Adrenal gland (tissue), 12 donors: ENCODE data around the gene FBLN1. TPM values are rescaled to one million over a fixed set of nuclear protein-coding genes. Genes with fewer than 3 reads are reported as not detected.

Experiments used
- DNase-seq, 7 donors: peaks; one replicate each; pipeline ENCODE4 v3.0.0-alpha.2; 2019 to 2020
- H3K27ac ChIP-seq, 5 donors: fragments of 200-600 bp; sonication (generic) in 4 of 5; 1 replicate in 3 of 5; 2 replicates in 2 of 5; pipeline versions ENCODE4 v1.5.1 to v1.8.0; 2016 to 2020; ENCODE audit warnings: mild to moderate bottlenecking in 1 of 5
- H3K27me3 ChIP-seq: fragments of 200-600 bp; 2 replicates; pipeline ENCODE4 v1.8.0; 2021
- H3K36me3 ChIP-seq, 2 donors: fragments of 200-600 bp; replicated peaks in 1 of 2; 1 replicate in 1 of 2; 2 replicates in 1 of 2; pipeline versions ENCODE4 v1.5.1 to v1.8.0; 2018 to 2022
- H3K4me1 ChIP-seq, 2 donors: fragments of 200-600 bp; replicated peaks in 1 of 2; 1 replicate in 1 of 2; 2 replicates in 1 of 2; pipeline versions ENCODE4 v1.5.1 to v1.8.0; 2018 to 2021
- H3K4me3 ChIP-seq, 4 donors: fragments of 200-600 bp; sonication (generic) in 3 of 4; one replicate each; pipeline ENCODE4 v1.5.1; 2016 to 2018
- H3K9me3 ChIP-seq, 3 donors: fragments of 200-600 bp; sonication (generic) in 1 of 3; replicated peaks in 1 of 3; 1 replicate in 2 of 3; 2 replicates in 1 of 3; pipeline versions ENCODE4 v1.5.1 to v1.8.0; 2016 to 2021
- POLR2A ChIP-seq, 2 donors: fragments of 450-650 bp; IDR thresholded peaks; one replicate each; pipeline ENCODE4 v1.6.1; 2017; ENCODE audit warnings: antibody characterized with exemption in 2 of 2, mild to moderate bottlenecking in 2 of 2, moderate library complexity in 1 of 2
- WGBS, 4 donors: extraction: QIAGEN DNeasy Blood & Tissue Kit in 2 of 4; methylation state at CpG; one replicate each; pipeline versions ENCODE4 v1.1.5 to v1.1.7; 2013 to 2017; 5-methylcytosine and 5-hydroxymethylcytosine counted together
- intact Hi-C, 2 donors: fragments of 100-400 bp; cut with DNase I; formaldehyde crosslinking; loops; one replicate each; pipeline versions ENCODE4 v1.14.1 to v1.15.0; 2022 to 2023
- polyA plus RNA-seq, 3 donors: library from polyadenylated mRNA; stranded (reverse); fragments of 200-250 nt in 2 of 3; fragments of 350-450 nt in 1 of 3; fragmentation: Illumina TruSeq in 1 of 3; extraction: RNeasy Lipid Tissue Mini Kit (QIAGEN cat#74804) in 1 of 3; gene quantifications; one replicate each; pipeline ENCODE4 v1.2.3, GENCODE V29; 2013 to 2014
- total RNA-seq, 9 donors: library from RNA; depleted of rRNA in 4 of 9; stranded (reverse); fragments of >200 nt in 4 of 9; fragments of 120-200 nt in 1 of 9; fragmentation: NEBNext Ultra II Directional in 1 of 9; extraction: Animal tissue kit (Norgen Biotek cat#: 25700) in 1 of 9; gene quantifications; one replicate each; pipeline versions ENCODE4 v1.1.0 to v1.2.4, GENCODE V29; 2013 to 2023
- TF ChIP-seq, protein P1 (sequence below), 6 experiments: fragments of 450-650 bp in 4 of 6; fragments of 200-600 bp in 2 of 6; sonication (generic) in 1 of 6; IDR thresholded peaks; 1 replicate in 5 of 6; 2 replicates in 1 of 6; pipeline versions ENCODE4 v1.5.1 to v1.8.0; 2016 to 2021; ENCODE audit warnings: antibody characterized with exemption in 6 of 6, mild to moderate bottlenecking in 2 of 6, moderate library complexity in 1 of 6
- donor health status: healthy with polysubstance abuse.
- donor health status: Bipolar disorder and iron deficiency.
- donor health status: DM: yes; HTN: yes; CAD: no.
- donor health status: DM: no; HTN: no; CAD: no.
- donor health status: DM: no; HTN: no; CAD: no.
- donor health status: DM: yes; HTN: yes; CAD: no.

FBLN1 gene
- total and polyA plus RNA-seq, 12 donors, result 13.0 to 387 (median 148) TPM

DNA sequence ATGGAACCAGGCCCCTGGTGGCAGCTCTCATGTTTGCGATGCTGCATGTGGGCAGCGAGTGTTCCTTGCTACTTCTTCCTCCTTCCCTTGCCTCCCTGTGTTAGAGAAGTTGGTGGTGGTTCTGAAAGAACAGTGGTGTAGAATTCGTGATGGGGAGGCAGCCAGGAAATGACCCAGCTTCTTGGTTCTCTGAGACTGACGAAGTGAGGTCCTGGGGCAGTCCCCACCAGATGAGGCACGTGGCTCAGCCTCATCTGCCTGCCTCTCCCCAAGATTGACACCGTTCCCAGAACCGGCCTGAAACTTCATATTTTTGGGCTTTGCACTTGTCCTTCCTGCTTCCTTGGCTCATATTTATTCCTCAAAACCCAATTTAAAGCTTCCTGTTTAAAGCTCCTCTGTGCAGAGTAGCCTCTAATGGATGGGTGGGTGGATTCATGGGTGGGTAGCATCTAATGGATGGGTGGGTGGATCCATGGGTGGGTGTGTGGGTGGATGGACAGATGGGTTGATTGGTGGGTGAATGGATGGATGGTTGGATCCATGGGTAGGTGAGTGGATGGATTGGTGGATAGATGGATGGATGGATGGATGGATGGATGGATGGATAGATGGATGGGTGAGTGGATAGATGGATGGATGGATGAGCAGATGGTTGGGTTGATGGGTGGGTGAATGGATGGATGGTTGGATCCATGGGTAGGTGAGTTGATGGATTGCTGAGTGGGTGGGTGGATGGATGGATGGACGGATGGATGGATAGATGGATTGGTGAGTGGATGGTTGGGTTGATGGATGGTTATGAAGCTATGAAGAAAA lies 91.6 kb downstream of the FBLN1 start:
- H3K9me3 ChIP-seq, result no peaks in the 10 kb centered on the region
- H3K36me3 ChIP-seq, result no peaks in the 10 kb centered on the region
- 73 to 92% (median 75%) methylated on average over 7 to 8 of the region's 8 CpGs for WGBS, 4 donors
- no peaks in the 10 kb centered on the region for H3K4me1 ChIP-seq
- intact Hi-C loops, result no loop called here
- TF ChIP-seq, protein P1, sequence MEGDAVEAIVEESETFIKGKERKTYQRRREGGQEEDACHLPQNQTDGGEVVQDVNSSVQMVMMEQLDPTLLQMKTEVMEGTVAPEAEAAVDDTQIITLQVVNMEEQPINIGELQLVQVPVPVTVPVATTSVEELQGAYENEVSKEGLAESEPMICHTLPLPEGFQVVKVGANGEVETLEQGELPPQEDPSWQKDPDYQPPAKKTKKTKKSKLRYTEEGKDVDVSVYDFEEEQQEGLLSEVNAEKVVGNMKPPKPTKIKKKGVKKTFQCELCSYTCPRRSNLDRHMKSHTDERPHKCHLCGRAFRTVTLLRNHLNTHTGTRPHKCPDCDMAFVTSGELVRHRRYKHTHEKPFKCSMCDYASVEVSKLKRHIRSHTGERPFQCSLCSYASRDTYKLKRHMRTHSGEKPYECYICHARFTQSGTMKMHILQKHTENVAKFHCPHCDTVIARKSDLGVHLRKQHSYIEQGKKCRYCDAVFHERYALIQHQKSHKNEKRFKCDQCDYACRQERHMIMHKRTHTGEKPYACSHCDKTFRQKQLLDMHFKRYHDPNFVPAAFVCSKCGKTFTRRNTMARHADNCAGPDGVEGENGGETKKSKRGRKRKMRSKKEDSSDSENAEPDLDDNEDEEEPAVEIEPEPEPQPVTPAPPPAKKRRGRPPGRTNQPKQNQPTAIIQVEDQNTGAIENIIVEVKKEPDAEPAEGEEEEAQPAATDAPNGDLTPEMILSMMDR (IDR thresholded peaks at IDR 0.05), result no peak
- no peak for TF ChIP-seq POLR2A (IDR thresholded peaks at IDR 0.05)
- no peak overlapping the region for H3K4me3 ChIP-seq
- DNase-seq, result no peak
- H3K27me3 ChIP-seq, result no peaks in the 10 kb centered on the region
- no peak overlapping the region for H3K27ac ChIP-seq

DNA sequence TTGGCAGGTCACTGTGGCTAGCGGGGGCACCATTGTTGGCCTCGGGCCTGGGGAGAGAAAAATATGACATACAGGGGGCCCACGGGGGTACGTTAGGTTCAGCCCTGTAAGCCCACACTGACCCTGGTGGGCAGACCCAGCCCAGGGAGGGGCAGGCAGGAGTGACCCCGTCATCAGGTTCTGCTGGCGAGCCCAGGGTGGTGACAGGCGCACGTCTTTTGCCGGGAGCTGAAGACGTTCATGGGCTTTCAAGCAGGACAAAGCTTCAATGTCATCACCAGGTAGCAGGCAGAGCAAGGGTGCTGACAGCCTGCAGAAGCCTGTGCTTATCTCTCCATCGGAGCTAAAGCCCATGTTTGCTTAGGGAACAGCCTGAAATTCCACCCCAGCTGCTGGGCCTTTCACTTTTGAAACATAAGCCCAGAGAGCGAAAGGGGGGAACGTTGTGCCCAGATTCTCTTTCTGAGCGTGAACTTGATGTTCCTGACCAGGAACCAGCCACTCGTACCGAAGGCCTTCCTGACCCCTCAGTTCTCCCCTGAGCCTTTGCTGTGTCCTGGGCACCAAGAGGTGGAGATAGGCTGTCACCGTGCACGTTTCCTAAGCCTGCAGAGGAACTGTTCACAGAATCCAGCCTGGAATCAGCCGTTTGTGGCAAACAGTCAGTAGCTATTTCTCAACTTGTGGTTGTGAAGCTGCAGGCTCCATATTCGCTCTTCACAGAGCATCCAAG lies 94.9 kb downstream of the FBLN1 start:
- Histone ChIP-seq H3K27ac (no peak overlapping the region), H3K36me3 (no peaks in the 10 kb centered on the region), H3K4me3 (no peak overlapping the region), H3K27me3 (no peaks in the 10 kb centered on the region), H3K4me1 (no peaks in the 10 kb centered on the region), H3K9me3 (no peaks in the 10 kb centered on the region)
- 72 to 90% (median 84%) methylated on average over 13 to 20 of the region's 20 CpGs for WGBS, 4 donors
- DNase-seq, result no peak
- intact Hi-C loops, result no loop called here
- TF ChIP-seq, protein P1 (IDR thresholded peaks at IDR 0.05), result no peak
- no peak for TF ChIP-seq POLR2A (IDR thresholded peaks at IDR 0.05)

DNA sequence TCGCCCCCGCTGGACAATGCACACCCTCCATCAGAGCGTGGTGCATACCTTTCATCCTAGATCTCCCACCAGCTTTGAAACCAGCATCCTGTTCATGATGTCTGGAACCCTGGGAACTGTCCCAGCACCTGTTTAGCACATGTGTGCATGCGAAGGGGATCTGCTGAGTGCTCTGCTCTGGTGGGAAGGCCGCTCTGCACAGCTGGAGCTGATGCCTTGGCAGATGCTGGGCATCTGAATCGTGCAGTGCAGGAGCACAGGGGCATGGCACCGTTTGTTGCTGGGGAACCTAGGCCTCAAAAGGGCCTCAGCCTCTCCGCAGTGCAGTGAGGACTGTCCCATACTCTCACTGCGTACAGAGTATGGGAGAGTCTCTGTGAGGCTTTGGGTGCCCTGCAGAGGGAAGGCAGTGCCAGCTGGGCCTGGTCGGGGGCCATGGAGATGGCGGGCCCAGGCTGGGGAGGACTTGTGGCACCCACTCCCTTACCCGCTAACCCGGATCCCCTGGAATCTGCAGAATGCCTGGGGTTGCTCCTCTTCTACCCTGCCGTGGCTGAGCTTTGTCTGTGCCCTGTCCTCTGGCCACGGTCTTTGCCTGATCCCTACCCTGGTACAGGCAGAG lies 96.0 kb downstream of the FBLN1 start:
- Histone ChIP-seq H3K27ac (no peak overlapping the region), H3K36me3 (no peaks in the 10 kb centered on the region), H3K9me3 (no peaks in the 10 kb centered on the region), H3K27me3 (no peaks in the 10 kb centered on the region), H3K4me1 (no peaks in the 10 kb centered on the region), H3K4me3 (no peak overlapping the region)
- no peak for DNase-seq
- no peak for TF ChIP-seq POLR2A (IDR thresholded peaks at IDR 0.05)
- TF ChIP-seq, protein P1 (IDR thresholded peaks at IDR 0.05), result no peak
- 88 to 94% (median 91%) methylated on average over 5 to 15 of the region's 15 CpGs for WGBS, 4 donors
- intact Hi-C loops, result no loop called here
